ENCODE results near the gene ICA1.
"Not testable (repeated sequence)": the region's sequence is repeated elsewhere in the genome, so short reads cannot be mapped to it uniquely, and the experiment has no call there.

ICA1 gene

GRCh38 chr7:8089036-8089780 is 172.8 kb downstream of the ICA1 start:
- DNase-seq = no peak

- no peak for DNase-seq
Observed at GRCh38 chr7:8086239-8086638, 175.7 kb downstream of the ICA1 start.

- no peak for DNase-seq
Observed at GRCh38 chr7:8085420-8085819, 176.5 kb downstream of the ICA1 start.

GRCh38 chr7:8084836-8085235 is 177.1 kb downstream of the ICA1 start:
- DNase-seq = no peak

DNA sequence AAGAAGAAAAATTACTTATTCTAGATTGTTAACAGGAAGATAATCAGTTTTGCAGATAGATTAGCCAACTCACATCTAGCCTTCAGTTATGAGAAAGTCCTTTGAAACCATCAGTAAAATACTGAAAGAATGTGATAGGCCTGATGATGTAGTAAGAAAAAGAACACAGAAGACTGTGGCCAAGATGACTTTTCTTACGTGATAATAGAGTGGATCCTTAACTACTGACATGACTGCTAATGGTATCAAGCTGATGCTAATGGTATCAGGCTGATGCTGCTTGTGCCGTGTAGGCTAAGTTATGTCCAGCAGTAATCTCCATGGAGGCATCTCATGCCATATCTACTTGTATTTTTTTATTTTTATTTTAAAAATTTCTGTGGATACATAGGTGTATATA is 179.2 kb downstream of the ICA1 start:
- no peak for DNase-seq

GRCh38 chr7:8078418-8078817 is 183.5 kb downstream of the ICA1 start:
- no peak for DNase-seq

- DNase-seq = no peak
Observed at GRCh38 chr7:8070451-8071180, 191.4 kb downstream of the ICA1 start.

- no peak for DNase-seq
Observed at GRCh38 chr7:8068892-8069686, 192.9 kb downstream of the ICA1 start.

- peak; percentile 19 for DNase-seq
Observed at GRCh38 chr7:8065356-8065813, 196.6 kb downstream of the ICA1 start.

DNA sequence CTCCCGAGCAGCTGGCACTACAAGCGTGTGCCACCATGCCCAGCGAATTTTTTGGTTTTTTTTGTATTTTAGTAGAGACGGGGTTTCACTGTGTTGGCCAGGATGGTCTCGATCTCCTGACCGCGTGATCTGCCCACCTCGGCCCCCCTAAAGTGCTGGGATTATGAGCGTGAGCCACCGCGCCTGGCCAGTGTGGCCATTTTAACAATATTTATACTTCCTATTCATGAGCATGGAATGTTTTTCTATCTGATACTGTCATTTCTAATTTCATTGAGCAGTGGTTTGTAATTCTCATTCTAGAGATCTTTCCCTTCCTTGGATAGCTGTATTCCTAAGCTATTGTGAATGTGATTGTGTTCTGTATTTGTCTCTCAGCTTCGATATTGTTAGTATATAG is 197.1 kb downstream of the ICA1 start:
- DNase-seq = no peak

DNA sequence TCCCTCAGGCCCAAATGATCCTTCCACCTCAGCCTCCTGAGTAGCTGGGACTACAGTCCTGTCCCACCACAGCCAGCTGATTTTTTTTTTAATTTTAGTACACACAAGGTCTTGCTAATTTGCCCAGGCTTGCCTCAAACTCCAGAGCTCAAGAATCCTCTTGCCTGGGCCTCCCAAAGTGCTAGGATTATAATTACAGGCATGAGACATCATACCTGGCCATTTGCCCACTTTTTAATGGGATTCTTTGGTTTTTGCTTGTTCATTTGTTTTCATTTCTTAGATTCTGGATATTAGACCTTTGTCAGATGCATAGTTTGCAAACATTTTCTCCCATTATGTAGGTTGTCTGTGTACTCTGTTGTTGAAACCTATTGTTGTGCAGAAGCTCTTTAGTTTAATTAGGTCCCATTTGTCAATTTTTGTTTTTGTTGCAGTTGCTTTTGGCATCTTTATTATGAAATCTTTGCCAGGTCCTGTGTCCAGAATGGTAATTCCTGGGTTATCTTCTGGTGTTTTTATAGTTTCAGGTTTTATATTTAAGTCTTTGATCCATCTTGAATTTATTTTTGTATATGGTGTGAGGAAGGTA is 198.2 kb downstream of the ICA1 start:
- DNase-seq = no peak

DNA sequence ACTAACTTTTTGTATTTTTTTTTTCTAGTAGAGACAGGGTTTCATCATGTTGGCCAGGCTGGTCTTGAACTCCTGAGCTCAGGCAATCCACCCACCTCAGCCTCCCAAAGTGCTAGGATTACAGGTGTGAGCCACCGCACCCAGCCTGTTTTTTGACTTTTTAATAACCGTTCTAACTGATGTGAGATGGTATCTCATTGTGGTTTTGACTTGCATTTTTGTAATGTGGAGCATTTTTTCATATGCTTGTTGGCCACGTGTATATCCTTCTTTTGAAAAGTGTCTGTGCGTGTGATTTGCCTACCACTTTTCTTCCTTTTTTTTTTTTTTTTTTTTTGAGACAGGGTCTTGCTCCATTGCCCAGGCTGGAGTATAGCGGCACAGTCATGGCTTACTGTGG is 198.7 kb downstream of the ICA1 start:
- not testable (repeated sequence) for DNase-seq

Measured in OCI-M1 (cell line).